ENCODE data around the gene TMPRSS2. TPM values are rescaled to one million over a fixed set of nuclear protein-coding genes. Genes with fewer than 3 reads are reported as not detected.

TMPRSS2 gene
- total RNA-seq, 1 donor from 2014 or later: 0.84 TPM

- Histone ChIP-seq H3K4me1 (ENCODE audit: insufficient read depth, low read length) (no peaks in the 10 kb centered on the region), H2AFZ (ENCODE audit: low read depth, low read length) (no peak overlapping the region), H3K4me2 (ENCODE audit: low read length) (no peak overlapping the region), H4K20me1 (ENCODE audit: insufficient read depth, low read length) (no peaks in the 10 kb centered on the region), H3K4me3 (ENCODE audit: insufficient read depth, low read depth, low read length) (no peak overlapping the region), H3K36me3 (ENCODE audit: insufficient read depth, low read length) (no peaks in the 10 kb centered on the region), H3K9ac (ENCODE audit: low read length) (no peak overlapping the region), H3K27me3 (ENCODE audit: insufficient read depth, low read length) (peaks cover 13% of the 10 kb centered on the region), H3K79me2 (ENCODE audit: insufficient read depth, low read length) (no peaks in the 10 kb centered on the region), H3K27ac (ENCODE audit: low read depth, low read length) (no peak overlapping the region), H3K9me3 (ENCODE audit: insufficient read depth, low read depth, low read length) (no peaks in the 10 kb centered on the region)
- H3K4me1 Mint-ChIP-seq (ENCODE audit: low read depth, unreplicated experiment): no peaks in the 10 kb centered on the region
- peaks cover 6% of the 10 kb centered on the region for H3K27me3 Mint-ChIP-seq (ENCODE audit: low read depth, unreplicated experiment)
- DNase-seq (ENCODE audit: low read depth) (no peak), FAIRE-seq (no peak)
- TF ChIP-seq EZH2 (IDR thresholded peaks at IDR 0.05; ENCODE audit: insufficient read depth, low read length) (no peak), CTCF (IDR thresholded peaks at IDR 0.05; ENCODE audit: insufficient read depth, low read depth, low read length) (no peak)
- H3K27ac Mint-ChIP-seq (ENCODE audit: unreplicated experiment): no peak overlapping the region
- no peaks in the 10 kb centered on the region for H3K9me3 Mint-ChIP-seq (ENCODE audit: unreplicated experiment)
- H3K36me3 Mint-ChIP-seq (ENCODE audit: low read depth, unreplicated experiment): no peaks in the 10 kb centered on the region
- no peak overlapping the region for H3K4me3 Mint-ChIP-seq (ENCODE audit: unreplicated experiment)
Measured at GRCh38 chr21:41548781-41549180, 40.8 kb upstream of the TMPRSS2 start.

GRCh38 chr21:41547111-41547510, 39.2 kb upstream of the TMPRSS2 start:
- Histone ChIP-seq H3K4me2 (ENCODE audit: low read length) (no peak overlapping the region), H2AFZ (ENCODE audit: low read depth, low read length) (no peak overlapping the region), H3K27ac (ENCODE audit: low read depth, low read length) (no peak overlapping the region), H3K9me3 (ENCODE audit: insufficient read depth, low read depth, low read length) (no peaks in the 10 kb centered on the region), H4K20me1 (ENCODE audit: insufficient read depth, low read length) (no peaks in the 10 kb centered on the region), H3K27me3 (ENCODE audit: insufficient read depth, low read length) (peaks cover 13% of the 10 kb centered on the region), H3K4me3 (ENCODE audit: insufficient read depth, low read depth, low read length) (no peak overlapping the region), H3K9ac (ENCODE audit: low read length) (no peak overlapping the region), H3K79me2 (ENCODE audit: insufficient read depth, low read length) (no peaks in the 10 kb centered on the region), H3K36me3 (ENCODE audit: insufficient read depth, low read length) (no peaks in the 10 kb centered on the region), H3K4me1 (ENCODE audit: insufficient read depth, low read length) (no peaks in the 10 kb centered on the region)
- Mint-ChIP-seq H3K9me3 (ENCODE audit: unreplicated experiment) (no peaks in the 10 kb centered on the region), H3K36me3 (ENCODE audit: low read depth, unreplicated experiment) (no peaks in the 10 kb centered on the region), H3K27ac (ENCODE audit: unreplicated experiment) (no peak overlapping the region), H3K27me3 (ENCODE audit: low read depth, unreplicated experiment) (peaks cover 10% of the 10 kb centered on the region), H3K4me3 (ENCODE audit: unreplicated experiment) (no peak overlapping the region), H3K4me1 (ENCODE audit: low read depth, unreplicated experiment) (no peaks in the 10 kb centered on the region)
- no peak for FAIRE-seq
- TF ChIP-seq CTCF (IDR thresholded peaks at IDR 0.05; ENCODE audit: insufficient read depth, low read depth, low read length) (no peak), EZH2 (IDR thresholded peaks at IDR 0.05; ENCODE audit: insufficient read depth, low read length) (no peak)
- no peak for DNase-seq (ENCODE audit: low read depth)

GRCh38 chr21:41545500-41546359, 37.8 kb upstream of the TMPRSS2 start:
- no peak for DNase-seq (ENCODE audit: low read depth)
- no peak overlapping the region for H2AFZ ChIP-seq (ENCODE audit: low read depth, low read length)
- H3K36me3 ChIP-seq (ENCODE audit: insufficient read depth, low read length): no peaks in the 10 kb centered on the region
- H3K27ac Mint-ChIP-seq (ENCODE audit: unreplicated experiment): no peak overlapping the region
- no peaks in the 10 kb centered on the region for H3K9me3 Mint-ChIP-seq (ENCODE audit: unreplicated experiment)
- H3K9me3 ChIP-seq (ENCODE audit: insufficient read depth, low read depth, low read length): no peaks in the 10 kb centered on the region
- no peak overlapping the region for H3K4me3 Mint-ChIP-seq (ENCODE audit: unreplicated experiment)
- peaks cover 14% of the 10 kb centered on the region for H3K27me3 ChIP-seq (ENCODE audit: insufficient read depth, low read length)
- H3K4me3 ChIP-seq (ENCODE audit: insufficient read depth, low read depth, low read length): no peak overlapping the region
- TF ChIP-seq CTCF (IDR thresholded peaks at IDR 0.05; ENCODE audit: insufficient read depth, low read depth, low read length) (no peak), EZH2 (IDR thresholded peaks at IDR 0.05; ENCODE audit: insufficient read depth, low read length) (no peak)
- H3K79me2 ChIP-seq (ENCODE audit: insufficient read depth, low read length): no peaks in the 10 kb centered on the region
- H4K20me1 ChIP-seq (ENCODE audit: insufficient read depth, low read length): no peaks in the 10 kb centered on the region
- H3K4me1 ChIP-seq (ENCODE audit: insufficient read depth, low read length): no peaks in the 10 kb centered on the region
- no peak for FAIRE-seq
- H3K27me3 Mint-ChIP-seq (ENCODE audit: low read depth, unreplicated experiment): peaks cover 13% of the 10 kb centered on the region
- no peak overlapping the region for H3K9ac ChIP-seq (ENCODE audit: low read length)
- H3K4me1 Mint-ChIP-seq (ENCODE audit: low read depth, unreplicated experiment): no peaks in the 10 kb centered on the region
- H3K36me3 Mint-ChIP-seq (ENCODE audit: low read depth, unreplicated experiment): no peaks in the 10 kb centered on the region
- no peak overlapping the region for H3K4me2 ChIP-seq (ENCODE audit: low read length)
- H3K27ac ChIP-seq (ENCODE audit: low read depth, low read length): no peak overlapping the region
